LNCAP (cell line): ENCODE data around the gene PPFIA3.

Experiments
- CTCF ChIP-seq: fragments of 450-650 bp; IDR thresholded peaks from 2 replicates; pipeline ENCODE4 v1.5.1; 2017; ENCODE audit warnings: mild to moderate bottlenecking

The PPFIA3 gene

GRCh38 chr19:49157445-49158224 lies 38.3 kb downstream of the PPFIA3 start, which contains the start of gene TRPM4:
Gene TRPM4, plus strand, starts transcription at chr19:49157792. Its CDS starts 75 bp downstream, at chr19:49157867.
- TF ChIP-seq CTCF: no peak

GRCh38 chr19:49160450-49161189 lies 41.3 kb downstream of the PPFIA3 start:
- no peak for TF ChIP-seq CTCF

- no peak for TF ChIP-seq CTCF
Observed at GRCh38 chr19:49161987-49162386, 42.6 kb downstream of the PPFIA3 start.

- TF ChIP-seq CTCF: no peak
Observed at GRCh38 chr19:49165111-49165750, 45.9 kb downstream of the PPFIA3 start.

GRCh38 chr19:49165865-49166301 lies 46.5 kb downstream of the PPFIA3 start:
- no peak; the same call in 1 of the 2 replicates for TF ChIP-seq CTCF

- no peak for TF ChIP-seq CTCF
Observed at GRCh38 chr19:49167857-49168409, 48.6 kb downstream of the PPFIA3 start.

- no peak for TF ChIP-seq CTCF
Observed at GRCh38 chr19:49168421-49168820, 49.1 kb downstream of the PPFIA3 start.
